ENCODE results near the gene EGFL7. TPM values are rescaled to one million over a fixed set of nuclear protein-coding genes. Genes with fewer than 3 reads are reported as not detected.

The EGFL7 gene
- total and polyA plus RNA-seq, 2 of the 13 experiments (the other 11 are each of a cell fraction or from before 2014, with no cell fraction given), result 0.20 to 5.1 TPM

- no peak for TF ChIP-seq ZNF235 (CRISPR knock-in tag; IDR thresholded peaks at IDR 0.05; ENCODE audit: borderline replicate concordance)
- TF ChIP-seq IRF2 (CRISPR knock-in tag; IDR thresholded peaks at IDR 0.05), result 0 out of 2 replicates have a peak, but pooled peaks have one; percentile 21
- peak; percentile 53 for TF ChIP-seq NR2F6 (IDR thresholded peaks at IDR 0.05)
- TF ChIP-seq NR2F6 (CRISPR knock-in tag; IDR thresholded peaks at IDR 0.05), result 0 out of 2 replicates have a peak, but pooled peaks have one; percentile 32
- no peak for TF ChIP-seq RFX5 (IDR thresholded peaks at IDR 0.05; ENCODE audit: low read depth, low read length)
- TF ChIP-seq TCF7 (IDR thresholded peaks at IDR 0.05; ENCODE audit: low read depth), result 0 out of 2 replicates have a peak, but pooled peaks have one; percentile 8
- peak; percentile 40; the same call in 1 of the 2 replicates for TF ChIP-seq HNF4A (CRISPR knock-in tag; IDR thresholded peaks at IDR 0.05)
Observed at GRCh38 chr9:136698635-136699246, 36.0 kb downstream of the EGFL7 start (continued).

GRCh38 chr9:136700304-136700703 is 37.6 kb downstream of the EGFL7 start:
- intact Hi-C loops (cut with micrococcal nuclease; ENCODE audit: unreplicated experiment), result no loop called here
- in situ Hi-C loops (cut with HindIII; ENCODE audit: extremely low pct_ligation_motif_present, low pct_unique_long_range_greater_than_20kb), result no loop called here
- Histone ChIP-seq H2AFZ (ENCODE audit: low read length) (no peak overlapping the region), H3K4me1 (ENCODE audit: insufficient read depth, low read length) (peaks cover 52% of the 10 kb centered on the region), H3K36me3 (replicated peaks in 1 of 2; ENCODE audit: control insufficient read depth in 1 of 2, insufficient read depth in 2 of 2, low read length in 2 of 2) (no peaks in the 10 kb centered on the region), H3K9ac (ENCODE audit: insufficient read depth, low read depth, low read length) (no peak overlapping the region), H3K79me2 (ENCODE audit: insufficient read depth, low read length) (no peaks in the 10 kb centered on the region), H4K20me1 (ENCODE audit: insufficient read depth, low read length) (no peaks in the 10 kb centered on the region), H3K27me3 (ENCODE audit: control insufficient read depth in 1 of 2, insufficient read depth in 2 of 2, low read length in 2 of 2) (peaks cover 4 to 23% of the 10 kb centered on the region in 2 experiments; a peak in 4 of 5 replicates), H3K9me3 (ENCODE audit: low read length) (no peaks in the 10 kb centered on the region), H3K4me3 (replicated peaks in 1 of 3; ENCODE audit: insufficient read depth in 1 of 3, low read depth in 2 of 3, low read length in 3 of 3) (no peak overlapping the region), H3K27ac (ENCODE audit: extremely low read length, insufficient read depth, low read length) (no peak overlapping the region), H3K4me2 (ENCODE audit: low read depth, low read length) (no peak overlapping the region)
- no TSS peak for BruUV-seq (replicated peaks)
- peak; percentile 82 for TF ChIP-seq ZNF121 (CRISPR knock-in tag; IDR thresholded peaks at IDR 0.05)
- no peak for TF ChIP-seq SALL1 (CRISPR knock-in tag; IDR thresholded peaks at IDR 0.05)
- TF ChIP-seq GPN1 (CRISPR knock-in tag; IDR thresholded peaks at IDR 0.05; ENCODE audit: borderline replicate concordance), result no peak
- no peak for ATAC-seq
- ChIA-PET POLR2A (interaction anchor here (1.3 kb wide), 1 partner anchor 8 kb away, joined by 3 read pairs; no protein-coding TSS in a partner anchor), CTCF (ENCODE audit: low intra/inter-chr PET ratio, low total read pairs) (no interaction called here)
- 71% methylated on average over 13 of the region's 13 CpGs for WGBS (ENCODE audit: low lambda C conversion rate)
- no peak for DNase-seq (ENCODE audit: low spot score)
- FAIRE-seq, result no peak

Data from HepG2 (cell line).